Loucy (cell line): ENCODE measurements around the gene TNFSF8.

Experiments
- CTCF ChIP-seq: fragments of 200-600 bp; sonication (generic); conservative IDR thresholded peaks from 2 replicates; pipeline ENCODE4 v1.5.1; 2014; ENCODE audit warnings: mild to moderate bottlenecking, antibody characterized with exemption, low read length
- EZH2phosphoT487 ChIP-seq: fragments of 200-600 bp; IDR thresholded peaks from 2 replicates; pipeline ENCODE4 v1.6.1; 2018; ENCODE audit warnings: antibody characterized with exemption, mild to moderate bottlenecking, moderate library complexity, borderline replicate concordance

- no peak for TF ChIP-seq CTCF
- TF ChIP-seq EZH2phosphoT487: no peak
Measured at GRCh38 chr9:114910541-114910940, 19.9 kb downstream of the TNFSF8 start.
